Testis (tissue), 3 donors: Measurements from ENCODE around the gene DIDO1. TPM values are rescaled to one million over a fixed set of nuclear protein-coding genes. Genes with fewer than 3 reads are reported as not detected.

Experiments
- DNase-seq: peaks from one replicate; pipeline ENCODE4 v3.0.0-alpha.2; 2019
- H3K27ac ChIP-seq, 2 donors: fragments of 200-600 bp; sonication (generic); one replicate each; pipeline ENCODE4 v1.5.1; 2019
- H3K27me3 ChIP-seq: fragments of 200-600 bp; sonication (generic); one replicate; pipeline ENCODE4 v1.5.1; 2019
- H3K36me3 ChIP-seq: fragments of 200-600 bp; sonication (generic); one replicate; pipeline ENCODE4 v1.5.1; 2017; ENCODE audit warnings: low read depth; ENCODE audit errors: missing control alignments
- H3K4me1 ChIP-seq: fragments of 200-600 bp; sonication (generic); one replicate; pipeline ENCODE4 v1.5.1; 2019
- H3K4me3 ChIP-seq, 2 donors: fragments of 200-600 bp; sonication (generic); one replicate each; pipeline ENCODE4 v1.5.1; 2017 to 2019
- H3K9me3 ChIP-seq: fragments of 200-600 bp; sonication (generic); one replicate; pipeline ENCODE4 v1.5.1; 2017
- POLR2A ChIP-seq: fragments of 450-650 bp; IDR thresholded peaks from one replicate; pipeline ENCODE4 v1.6.1; 2017; ENCODE audit warnings: antibody characterized with exemption, mild to moderate bottlenecking, moderate library complexity
- WGBS, 2 donors: methylation state at CpG; one replicate each; pipeline ENCODE4 v1.1.5; 2018; 5-methylcytosine and 5-hydroxymethylcytosine counted together
- intact Hi-C: fragments of 100-400 bp; cut with DNase I; formaldehyde crosslinking; loops from one replicate; pipeline ENCODE4 v1.15.1; 2023; ENCODE audit warnings: low total_unique reads
- polyA plus RNA-seq: library from polyadenylated mRNA; stranded (reverse); fragments of 350-450 nt; fragmentation: Illumina TruSeq; extraction: RNeasy Lipid Tissue Mini Kit (QIAGEN cat#74804); gene quantifications from one replicate; pipeline ENCODE4 v1.2.3, GENCODE V29; 2014; ENCODE audit warnings: low read depth, low replicate concordance; ENCODE audit not compliant: insufficient read depth
- small RNA-seq, 2 donors: library from RNA; depleted of rRNA; stranded (forward); fragments of <200 nt; gene quantifications; one replicate each; pipeline ENCODE3, GENCODE V24; 2016
- total RNA-seq, 2 donors: library from RNA; depleted of rRNA; stranded (reverse); fragments of >200 nt; gene quantifications; one replicate each; pipeline ENCODE4 v1.2.3, GENCODE V29; 2016
- TF ChIP-seq, protein P1 (sequence below), 3 experiments: fragments of 450-650 bp in 2 of 3; fragments of 200-600 bp in 1 of 3; sonication (generic) in 1 of 3; IDR thresholded peaks; one replicate each; pipeline ENCODE4 v1.5.1; 2016 to 2019; ENCODE audit warnings: antibody characterized with exemption in 3 of 3, mild to moderate bottlenecking in 2 of 3, moderate library complexity in 1 of 3

The DIDO1 gene
- total and polyA plus RNA-seq, 3 donors from 2014 or later = 50.5 to 99.7 (median 98.6) TPM

DNA sequence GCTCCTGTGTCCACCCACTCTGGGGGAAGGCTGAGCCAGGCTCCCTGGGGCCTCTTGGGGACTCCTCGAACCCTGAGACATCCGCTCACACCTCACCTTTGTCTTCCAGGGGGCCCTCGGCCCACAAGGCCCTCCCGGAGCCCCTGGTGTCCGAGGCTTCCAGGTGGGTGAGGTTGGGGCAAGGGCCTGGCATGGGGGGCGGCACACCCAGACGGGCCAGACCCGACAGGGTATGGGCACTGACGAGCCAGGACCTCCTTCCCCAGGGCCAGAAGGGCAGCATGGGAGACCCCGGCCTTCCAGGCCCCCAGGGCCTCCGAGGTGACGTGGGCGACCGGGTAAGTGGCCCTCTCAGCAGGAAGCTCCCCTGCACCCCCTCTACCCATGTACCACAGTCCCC, 96.1 kb downstream of the DIDO1 start:
- Histone ChIP-seq H3K4me1 (no peaks in the 10 kb centered on the region), H3K9me3 (no peaks in the 10 kb centered on the region), H3K27me3 (no peaks in the 10 kb centered on the region), H3K36me3 (no peaks in the 10 kb centered on the region), H3K4me3 (no peak overlapping the region), H3K27ac (no peak overlapping the region)
- no peak for DNase-seq
- TF ChIP-seq, protein P1, sequence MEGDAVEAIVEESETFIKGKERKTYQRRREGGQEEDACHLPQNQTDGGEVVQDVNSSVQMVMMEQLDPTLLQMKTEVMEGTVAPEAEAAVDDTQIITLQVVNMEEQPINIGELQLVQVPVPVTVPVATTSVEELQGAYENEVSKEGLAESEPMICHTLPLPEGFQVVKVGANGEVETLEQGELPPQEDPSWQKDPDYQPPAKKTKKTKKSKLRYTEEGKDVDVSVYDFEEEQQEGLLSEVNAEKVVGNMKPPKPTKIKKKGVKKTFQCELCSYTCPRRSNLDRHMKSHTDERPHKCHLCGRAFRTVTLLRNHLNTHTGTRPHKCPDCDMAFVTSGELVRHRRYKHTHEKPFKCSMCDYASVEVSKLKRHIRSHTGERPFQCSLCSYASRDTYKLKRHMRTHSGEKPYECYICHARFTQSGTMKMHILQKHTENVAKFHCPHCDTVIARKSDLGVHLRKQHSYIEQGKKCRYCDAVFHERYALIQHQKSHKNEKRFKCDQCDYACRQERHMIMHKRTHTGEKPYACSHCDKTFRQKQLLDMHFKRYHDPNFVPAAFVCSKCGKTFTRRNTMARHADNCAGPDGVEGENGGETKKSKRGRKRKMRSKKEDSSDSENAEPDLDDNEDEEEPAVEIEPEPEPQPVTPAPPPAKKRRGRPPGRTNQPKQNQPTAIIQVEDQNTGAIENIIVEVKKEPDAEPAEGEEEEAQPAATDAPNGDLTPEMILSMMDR (IDR thresholded peaks at IDR 0.05) = no peak
- TF ChIP-seq POLR2A = no peak
- 90 to 94% methylated on average over 2 to 14 of the region's 14 CpGs for WGBS, 2 donors
- intact Hi-C loops = no loop called here

DNA sequence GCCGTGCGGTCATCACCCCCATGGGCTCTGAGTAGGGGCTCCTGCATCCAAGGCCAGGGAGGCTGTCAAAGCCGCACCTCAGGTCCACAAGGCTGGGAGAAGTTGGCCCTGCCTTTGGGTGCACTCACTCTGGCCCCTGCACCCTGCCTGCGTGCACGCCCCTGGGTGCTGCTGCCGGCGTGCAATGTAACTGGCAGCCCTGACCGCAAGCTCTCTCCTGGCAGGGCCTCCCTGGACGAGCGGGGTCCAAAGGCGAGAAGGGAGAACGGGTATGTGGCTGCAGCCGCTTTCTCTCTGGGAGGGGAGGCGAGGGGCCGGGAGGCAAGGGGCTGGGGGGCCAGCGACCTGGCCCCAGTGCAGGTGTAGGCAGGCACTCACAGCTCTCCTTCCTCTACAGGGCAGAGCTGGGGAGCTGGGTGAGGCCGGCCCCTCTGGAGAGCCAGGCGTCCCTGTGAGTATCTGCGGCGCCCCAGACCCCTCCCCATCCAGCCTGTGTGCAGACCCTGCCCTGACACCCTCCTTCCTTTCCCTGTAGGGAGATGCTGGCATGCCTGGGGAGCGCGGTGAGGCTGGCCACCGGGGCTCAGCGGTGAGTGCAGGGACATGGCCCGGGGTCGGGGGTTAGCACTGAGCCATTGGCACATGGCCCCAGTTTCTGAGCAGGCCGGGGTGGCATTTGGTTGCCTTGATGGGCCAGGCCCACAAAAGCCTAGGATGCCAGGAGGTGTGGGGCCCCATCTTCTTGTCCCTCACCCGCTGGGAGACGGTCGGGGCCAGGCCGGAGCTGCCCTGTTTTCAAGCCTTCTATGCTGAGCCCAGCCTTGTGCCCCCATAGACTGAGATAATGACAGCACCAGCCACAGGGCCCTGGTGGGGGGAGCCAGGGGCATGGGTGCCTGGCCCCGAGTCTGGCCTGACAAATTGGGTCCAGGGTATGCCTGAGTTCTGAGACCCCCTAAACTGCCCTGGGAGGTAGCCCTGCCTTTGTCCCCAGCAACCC, 96.8 kb downstream of the DIDO1 start:
- no peak for DNase-seq
- H3K27me3 ChIP-seq = no peaks in the 10 kb centered on the region
- intact Hi-C loops = no loop called here
- 93 to 95% methylated on average over 22 to 31 of the region's 32 CpGs for WGBS, 2 donors
- no peaks in the 10 kb centered on the region for H3K9me3 ChIP-seq
- no peaks in the 10 kb centered on the region for H3K36me3 ChIP-seq
- TF ChIP-seq POLR2A = no peak
- TF ChIP-seq, protein P1 (IDR thresholded peaks at IDR 0.05) = no peak
- H3K4me3 ChIP-seq = no peak overlapping the region
- no peak overlapping the region for H3K27ac ChIP-seq
- H3K4me1 ChIP-seq = no peaks in the 10 kb centered on the region

DNA sequence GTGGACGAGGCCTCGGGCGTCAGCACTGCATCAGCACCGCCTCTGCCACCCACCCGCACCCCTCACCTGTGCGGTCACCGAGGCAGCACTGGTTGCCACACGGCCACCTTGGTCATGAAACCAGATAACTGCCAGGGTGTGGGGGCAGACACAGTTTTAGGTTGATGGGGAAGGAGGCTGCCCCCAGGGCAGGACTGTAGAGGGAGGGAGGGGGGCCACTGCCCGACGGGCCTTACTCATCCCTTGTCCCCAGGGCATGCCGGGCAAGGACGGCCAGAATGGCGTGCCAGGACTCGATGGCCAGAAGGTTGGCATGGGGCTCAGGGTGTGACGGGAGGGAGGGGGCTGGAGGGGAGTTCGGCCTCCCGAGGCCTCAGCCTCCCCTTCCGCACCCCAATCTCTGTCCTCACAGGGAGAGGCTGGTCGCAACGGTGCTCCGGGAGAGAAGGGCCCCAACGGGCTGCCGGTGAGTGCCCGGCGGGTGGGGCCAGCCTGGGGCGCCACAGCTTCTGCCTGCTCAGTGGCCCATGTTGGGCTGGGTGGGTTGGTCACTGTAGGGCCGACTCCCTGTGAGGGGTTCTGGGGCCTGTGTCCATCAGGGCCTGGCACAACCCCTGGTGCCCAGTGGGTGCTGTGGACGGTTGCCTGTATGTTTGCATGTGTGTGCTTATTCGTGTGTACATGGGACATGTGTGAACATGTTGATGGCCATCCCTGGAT, 97.6 kb downstream of the DIDO1 start:
- DNase-seq = no peak
- no peaks in the 10 kb centered on the region for H3K4me1 ChIP-seq
- TF ChIP-seq POLR2A = no peak
- TF ChIP-seq, protein P1 (IDR thresholded peaks at IDR 0.05) = no peak
- intact Hi-C loops = no loop called here
- no peaks in the 10 kb centered on the region for H3K9me3 ChIP-seq
- H3K27ac ChIP-seq = no peak overlapping the region
- H3K36me3 ChIP-seq = no peaks in the 10 kb centered on the region
- WGBS, 2 donors = 89 to 90% methylated on average over 5 to 29 of the region's 29 CpGs
- no peak overlapping the region for H3K4me3 ChIP-seq
- no peaks in the 10 kb centered on the region for H3K27me3 ChIP-seq

DNA sequence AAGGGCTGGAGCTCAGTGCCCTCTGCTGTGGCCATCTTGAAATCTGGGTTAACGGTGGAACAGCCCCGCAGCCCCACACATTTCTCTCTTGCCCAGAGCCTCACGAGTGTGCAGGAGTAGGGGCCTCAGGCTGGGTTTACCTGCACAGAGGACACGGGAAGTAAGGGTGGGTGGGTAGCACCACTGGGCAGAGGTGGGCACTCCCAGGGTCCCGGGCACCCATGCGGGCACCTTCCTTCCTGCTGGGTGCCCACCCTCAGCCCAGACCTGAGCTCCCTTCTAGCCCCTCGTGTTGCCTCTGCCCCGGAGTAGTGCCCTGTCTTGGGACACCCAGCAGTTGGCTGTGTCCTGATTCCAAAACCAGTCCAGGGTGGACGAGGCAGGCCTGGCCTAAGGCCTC, 98.3 kb downstream of the DIDO1 start:
- no peaks in the 10 kb centered on the region for H3K36me3 ChIP-seq

More for the DNA sequence above, 98.3 kb downstream of the DIDO1 start:
- DNase-seq = no peak
- intact Hi-C loops = no loop called here
- Histone ChIP-seq H3K27ac (no peak overlapping the region), H3K4me1 (no peaks in the 10 kb centered on the region), H3K9me3 (no peaks in the 10 kb centered on the region), H3K27me3 (no peaks in the 10 kb centered on the region), H3K4me3 (no peak overlapping the region)
- WGBS, 2 donors = 93% methylated on average over 9 of the region's 9 CpGs
- TF ChIP-seq POLR2A = no peak
- TF ChIP-seq, protein P1 (IDR thresholded peaks at IDR 0.05) = no peak

Small RNA genes within 50 kb of the gene (small RNA-seq; reads per million reads assigned to genes)
- 0 reads per million in 2 donors for gene DPH3P1

Other genes starting within 250 kb of the DIDO1 start
- gene NTSR1, start 217.7 kb downstream of the DIDO1 start, total RNA-seq = 1 to 10 TPM in 1 of 2 donors, under 1 TPM in 1; 0.81 to 1.3 TPM
- gene NTSR1, start 217.7 kb downstream of the DIDO1 start, polyA plus RNA-seq = 0.41 TPM
- 10 to 100 TPM; 52.5 to 56.7 TPM for gene MRGBP, start 130.0 kb downstream of the DIDO1 start, total RNA-seq
- gene MRGBP, start 130.0 kb downstream of the DIDO1 start, polyA plus RNA-seq = 98.3 TPM
- 10 to 100 TPM; 46.6 to 57.0 TPM for gene OGFR, start 121.7 kb downstream of the DIDO1 start, total RNA-seq
- gene OGFR, start 121.7 kb downstream of the DIDO1 start, polyA plus RNA-seq = 23.7 TPM
- gene COL9A3, start 109.5 kb downstream of the DIDO1 start, total RNA-seq = 10 to 100 TPM; 19.1 to 50.6 TPM
- gene COL9A3, start 109.5 kb downstream of the DIDO1 start, polyA plus RNA-seq = 21.3 TPM
- 10 to 100 TPM; 66.4 to 85.3 TPM for gene TCFL5, start 64.7 kb downstream of the DIDO1 start, total RNA-seq
- gene TCFL5, start 64.7 kb downstream of the DIDO1 start, polyA plus RNA-seq = 184 TPM
- 10 to 100 TPM; 41.9 to 42.6 TPM for gene GID8, start 11.6 kb upstream of the DIDO1 start, total RNA-seq
- 27.3 TPM for gene GID8, start 11.6 kb upstream of the DIDO1 start, polyA plus RNA-seq
- 1 to 10 TPM; 2.9 to 3.2 TPM for gene SLC17A9, start 26.2 kb upstream of the DIDO1 start, total RNA-seq
- 2.1 TPM for gene SLC17A9, start 26.2 kb upstream of the DIDO1 start, polyA plus RNA-seq
- gene BHLHE23, start 80.5 kb upstream of the DIDO1 start, total RNA-seq = 1 to 10 TPM; 5.3 to 6.6 TPM
- not detected for gene BHLHE23, start 80.5 kb upstream of the DIDO1 start, polyA plus RNA-seq